T-cell (primary cell): ENCODE results near the gene FOXK2. TPM values are rescaled to one million over a fixed set of nuclear protein-coding genes. Genes with fewer than 3 reads are reported as not detected.

Experiments used
- ATAC-seq, 4 experiments: fragments of 200-7000 bp in 3 of 4; fragments of 150-1000 bp in 1 of 4; cut with Tn5 transposase; replicated peaks in 1 of 4; 1 replicate in 3 of 4; 2 replicates in 1 of 4; pipeline ENCODE4 v1.10.0; 2021; ENCODE audit warnings: moderate library complexity in 3 of 4, mild to moderate bottlenecking in 2 of 4, moderate number of reproducible peaks in 1 of 4
- CTCF ChIA-PET, 2 donors: fragments of 300-600 bp; sonication (Branson Sonifier 250); formaldehyde crosslinking; loops; one replicate each; lab custom pipeline; 2022; ENCODE audit warnings: antibody characterized with exemption in 2 of 2; lab: Charles Lee
- POLR2A ChIA-PET, 2 donors: fragments of 300-600 bp; sonication (Branson Sonifier 250); formaldehyde crosslinking; loops; one replicate each; lab custom pipeline; 2022; ENCODE audit warnings: antibody characterized with exemption in 2 of 2; lab: Charles Lee
- DNase-seq, 35 experiments: peaks; one replicate each; pipeline versions ENCODE4 v3.0.0 to v3.0.0-alpha.2; 2013 to 2023
- H3K27ac ChIP-seq: one replicate; pipeline ENCODE4 v1.5.1; 2013; ENCODE audit warnings: low read length
- H3K27me3 ChIP-seq, 2 experiments: replicated peaks in 1 of 2; 1 replicate in 1 of 2; 2 replicates in 1 of 2; pipeline versions ENCODE4 v1.6.1 to v1.7.0; 2013; ENCODE audit warnings: low read length in 1 of 2, mixed read lengths in 1 of 2; ENCODE audit not compliant: control insufficient read depth in 2 of 2, insufficient read depth in 2 of 2; ENCODE audit errors: extremely low read depth in 1 of 2
- H3K36me3 ChIP-seq, 2 donors: 1 replicate in 1 of 2; 2 replicates in 1 of 2; pipeline versions ENCODE4 v1.6.1 to v1.7.0; 2013; ENCODE audit warnings: low read length in 1 of 2; ENCODE audit not compliant: control insufficient read depth in 2 of 2, insufficient read depth in 1 of 2; ENCODE audit errors: extremely low read depth in 1 of 2
- H3K4me1 ChIP-seq, 2 experiments: 1 replicate in 1 of 2; 2 replicates in 1 of 2; pipeline versions ENCODE4 v1.6.1 to v1.7.0; 2013; ENCODE audit warnings: low read length in 2 of 2, mixed read lengths in 1 of 2; ENCODE audit not compliant: insufficient read depth in 2 of 2, control insufficient read depth in 1 of 2; ENCODE audit errors: extremely low read depth in 1 of 2
- H3K4me3 ChIP-seq, 2 donors: 1 replicate in 1 of 2; 2 replicates in 1 of 2; pipeline versions ENCODE4 v1.5.1 to v1.7.0; 2013; ENCODE audit warnings: mild to moderate bottlenecking in 2 of 2, low read length in 1 of 2, moderate library complexity in 1 of 2; ENCODE audit not compliant: control insufficient read depth in 1 of 2; ENCODE audit errors: extremely low read depth in 1 of 2
- H3K9me3 ChIP-seq: 2 replicates; pipeline ENCODE4 v1.7.0; 2013
- H3K27ac Mint-ChIP-seq, 2 donors: one replicate each; pipeline ENCODE4 v1.8.0; 2020 to 2021; ENCODE audit warnings: mild to moderate bottlenecking in 2 of 2, mixed read lengths in 2 of 2
- H3K27me3 Mint-ChIP-seq, 2 donors: one replicate each; pipeline ENCODE4 v1.8.0; 2021 to 2022; ENCODE audit warnings: mixed read lengths in 2 of 2
- H3K36me3 Mint-ChIP-seq: one replicate; pipeline ENCODE4 v1.8.0; 2021; ENCODE audit warnings: mixed read lengths
- H3K4me1 Mint-ChIP-seq, 3 donors: one replicate each; pipeline ENCODE4 v1.8.0; 2020 to 2022; ENCODE audit warnings: mixed read lengths in 3 of 3, mild to moderate bottlenecking in 1 of 3
- H3K4me3 Mint-ChIP-seq, 3 donors: one replicate each; pipeline ENCODE4 v1.8.0; 2020 to 2022; ENCODE audit warnings: mild to moderate bottlenecking in 3 of 3, mixed read lengths in 3 of 3, moderate library complexity in 3 of 3
- H3K9me3 Mint-ChIP-seq, 3 donors: one replicate each; pipeline ENCODE4 v1.8.0; 2020 to 2022; ENCODE audit warnings: mixed read lengths in 3 of 3
- WGBS: methylation state at CpG from one replicate; pipeline ENCODE4 v1.1.5; 2013; ENCODE audit warnings: missing lambda C conversion rate; ENCODE audit not compliant: insufficient coverage; 5-methylcytosine and 5-hydroxymethylcytosine counted together
- total RNA-seq, 35 experiments: library from RNA in 6 of 35; stranded (reverse) in 6 of 35; fragments of 120-200 nt in 1 of 35; gene quantifications; one replicate each; pipeline versions ENCODE4 v1.2.1 to v1.2.4 and lab custom pipeline; 2013 to 2026

FOXK2 gene
- total RNA-seq, 5 donors from 2014 or later (not counting 1 experiment from before 2014, with no cell fraction given), result 45.8 to 65.5 (median 61.9) TPM

GRCh38 chr17:82630212-82630611 lies 110.7 kb downstream of the FOXK2 start:
- Mint-ChIP-seq H3K27me3 (no peaks in the 10 kb centered on the region), H3K36me3 (peaks cover 33% of the 10 kb centered on the region), H3K27ac (no peak overlapping the region), H3K4me3 (no peak overlapping the region), H3K4me1 (peaks cover 13 to 20% (median 14%) of the 10 kb centered on the region in 3 donors), H3K9me3 (no peaks in the 10 kb centered on the region)
- Histone ChIP-seq H3K4me3 (no peak overlapping the region), H3K4me1 (no peaks in the 10 kb centered on the region), H3K27ac (no peak overlapping the region), H3K27me3 (no peaks in the 10 kb centered on the region), H3K36me3 (peaks cover 11 to 68% of the 10 kb centered on the region in 2 donors), H3K9me3 (no peaks in the 10 kb centered on the region)
- DNase-seq (no peak), ATAC-seq (no peak)
- WGBS, result 89% methylated on average over 5 of the region's 12 CpGs
- POLR2A ChIA-PET, result no interaction called here
- CTCF ChIA-PET, result interaction anchor here in 1 of 2 donors (0.6 kb wide), 1 partner anchor 61 kb away, joined by 4 read pairs; no protein-coding TSS in a partner anchor

DNA sequence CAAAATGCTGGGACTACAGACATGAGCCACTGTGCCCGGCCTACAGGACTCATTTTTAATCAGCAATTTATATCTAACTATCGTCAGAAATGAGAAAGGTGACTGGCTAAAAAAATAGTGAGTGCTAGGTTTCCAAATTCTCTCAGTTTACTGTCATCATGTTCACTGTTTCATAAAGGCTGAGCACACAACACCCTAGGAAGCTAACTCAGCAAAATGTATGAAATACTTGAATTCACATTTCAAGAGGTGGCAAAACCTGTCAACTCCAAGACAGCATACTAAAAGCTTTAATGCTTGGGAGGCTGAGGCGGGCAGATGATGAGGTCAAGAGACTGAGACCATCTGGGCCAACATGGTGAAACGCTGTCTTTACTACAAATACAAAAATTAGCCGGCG lies 112.0 kb downstream of the FOXK2 start:
- no peak overlapping the region for H3K4me3 ChIP-seq
- no peaks in the 10 kb centered on the region for H3K9me3 Mint-ChIP-seq
- ChIA-PET CTCF (interaction anchor here (0.6 kb wide), 2 partner anchors 11 to 84 kb away, joined by 3 read pairs; no protein-coding TSS in a partner anchor), POLR2A (no interaction called here)
- no peak overlapping the region for H3K4me3 Mint-ChIP-seq
- no peak overlapping the region for H3K27ac ChIP-seq
- no peaks in the 10 kb centered on the region for H3K4me1 ChIP-seq
- H3K36me3 ChIP-seq, result peaks cover 10 to 59% of the 10 kb centered on the region in 2 donors
- no peak overlapping the region for H3K27ac Mint-ChIP-seq
- H3K36me3 Mint-ChIP-seq, result peaks cover 37% of the 10 kb centered on the region
- WGBS, result 73% methylated on average over 2 of the region's 6 CpGs
- ATAC-seq, result no peak
- no peaks in the 10 kb centered on the region for H3K27me3 ChIP-seq
- no peak for DNase-seq
- H3K4me1 Mint-ChIP-seq, result peaks cover 17 to 23% (median 19%) of the 10 kb centered on the region in 3 donors
- H3K27me3 Mint-ChIP-seq, result no peaks in the 10 kb centered on the region
- no peaks in the 10 kb centered on the region for H3K9me3 ChIP-seq

DNA sequence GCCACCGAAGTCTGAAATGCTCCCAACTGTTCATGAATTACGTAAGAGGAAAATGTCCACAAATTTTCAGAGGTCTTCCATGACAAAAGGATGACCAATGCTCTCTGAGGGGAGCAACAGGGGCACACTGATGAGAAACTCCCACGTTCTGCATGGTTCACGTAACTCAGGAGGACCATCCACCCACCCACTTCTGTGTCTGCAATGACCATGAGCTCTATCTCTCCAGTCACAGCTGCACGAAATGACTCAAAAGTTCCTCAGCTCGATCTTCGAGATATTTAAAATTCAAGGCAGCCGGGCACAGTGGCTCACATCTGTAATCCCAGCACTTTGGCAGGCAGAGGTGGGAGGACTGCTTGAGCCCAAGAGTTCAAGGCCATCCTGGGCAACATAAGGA lies 112.9 kb downstream of the FOXK2 start:
- DNase-seq (no peak), ATAC-seq (no peak)
- Histone ChIP-seq H3K27ac (no peak overlapping the region), H3K4me3 (no peak overlapping the region), H3K9me3 (no peaks in the 10 kb centered on the region), H3K36me3 (peaks cover 6 to 57% of the 10 kb centered on the region in 2 donors), H3K27me3 (no peaks in the 10 kb centered on the region), H3K4me1 (peaks cover 0 to 3% of the 10 kb centered on the region in 2 experiments)
- peaks cover 27 to 30% (median 28%) of the 10 kb centered on the region in 3 donors for H3K4me1 Mint-ChIP-seq
- H3K4me3 Mint-ChIP-seq, result no peak overlapping the region
- POLR2A ChIA-PET, result no interaction called here
- no peaks in the 10 kb centered on the region for H3K9me3 Mint-ChIP-seq
- H3K27me3 Mint-ChIP-seq, result no peaks in the 10 kb centered on the region
- 92% methylated on average over 8 of the region's 8 CpGs for WGBS
- H3K27ac Mint-ChIP-seq, result no peak overlapping the region
- H3K36me3 Mint-ChIP-seq, result peaks cover 38% of the 10 kb centered on the region
- CTCF ChIA-PET, result interaction anchor here in 1 of 2 donors (0.6 kb wide), 1 partner anchor 85 kb away, joined by 3 read pairs; no protein-coding TSS in a partner anchor

DNA sequence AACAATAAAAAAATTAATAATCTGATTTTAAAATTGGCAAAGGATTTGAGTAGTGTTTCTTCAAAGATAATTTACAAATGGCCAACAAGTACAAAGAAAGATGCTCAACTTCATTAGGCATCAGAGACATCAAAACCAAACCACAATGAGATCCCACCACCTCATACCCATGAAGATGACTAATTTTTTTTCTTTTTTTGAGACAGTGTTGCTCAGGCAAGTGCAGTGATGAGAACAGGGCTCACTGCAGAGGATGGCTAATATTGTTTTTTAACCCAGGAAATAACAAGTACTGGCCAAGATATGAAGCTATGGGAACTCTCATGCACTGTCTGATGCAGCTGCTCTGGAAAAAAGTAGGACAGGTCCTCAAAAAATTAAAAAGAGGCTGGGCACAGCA lies 113.8 kb downstream of the FOXK2 start:
- Mint-ChIP-seq H3K4me3 (no peak overlapping the region), H3K4me1 (peaks cover 28 to 35% (median 31%) of the 10 kb centered on the region in 3 donors), H3K9me3 (no peaks in the 10 kb centered on the region), H3K27me3 (no peaks in the 10 kb centered on the region), H3K36me3 (peaks cover 35% of the 10 kb centered on the region), H3K27ac (no peak overlapping the region)
- H3K4me1 ChIP-seq, result peaks cover 0 to 3% of the 10 kb centered on the region in 2 experiments
- no peak overlapping the region for H3K4me3 ChIP-seq
- peaks cover 9 to 53% of the 10 kb centered on the region in 2 donors for H3K36me3 ChIP-seq
- no peak overlapping the region for H3K27ac ChIP-seq
- ATAC-seq (no peak), DNase-seq (no peak)
- POLR2A ChIA-PET, result no interaction called here
- H3K9me3 ChIP-seq, result no peaks in the 10 kb centered on the region
- H3K27me3 ChIP-seq, result no peaks in the 10 kb centered on the region
- CTCF ChIA-PET, result no interaction called here

GRCh38 chr17:82636626-82637598 lies 117.4 kb downstream of the FOXK2 start:
- DNase-seq, result peak in 1 of 35 experiments; percentile 14

DNA sequence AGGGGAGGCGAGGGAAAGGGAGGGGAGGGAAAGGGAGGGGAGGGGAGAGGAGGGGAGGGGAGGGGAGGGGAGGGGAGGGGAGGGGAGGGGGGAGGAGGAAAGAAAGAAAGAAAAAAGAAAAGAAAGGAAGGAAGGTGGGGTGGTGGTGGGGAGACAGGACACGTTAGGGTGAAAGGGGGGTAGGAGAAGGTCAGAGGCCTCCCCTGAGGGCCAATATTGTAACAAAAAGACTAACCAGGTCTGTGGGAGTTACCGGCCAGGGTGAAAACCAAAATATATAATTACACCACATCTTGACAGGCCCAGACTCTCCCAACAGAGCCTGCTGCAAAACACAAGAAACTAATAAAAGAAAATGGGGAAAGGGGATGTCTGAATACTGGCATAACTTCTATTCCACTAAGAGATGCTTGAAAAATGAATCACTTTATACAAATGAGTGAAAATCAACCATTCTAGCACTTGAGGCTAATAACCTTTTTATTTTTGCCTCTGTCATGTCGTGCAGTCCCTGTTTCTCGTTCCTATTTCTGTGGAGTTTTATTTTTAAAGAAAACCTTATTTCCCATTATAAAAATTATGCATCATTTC lies 118.7 kb downstream of the FOXK2 start:
- no peaks in the 10 kb centered on the region for H3K27me3 ChIP-seq
- Mint-ChIP-seq H3K4me1 (peaks cover 35 to 54% (median 42%) of the 10 kb centered on the region in 3 donors), H3K36me3 (peaks cover 43% of the 10 kb centered on the region), H3K27me3 (no peaks in the 10 kb centered on the region), H3K27ac (no peak overlapping the region), H3K4me3 (no peak overlapping the region), H3K9me3 (no peaks in the 10 kb centered on the region)
- no peak overlapping the region for H3K4me3 ChIP-seq
- DNase-seq, result no peak
- H3K36me3 ChIP-seq, result peaks cover 20 to 55% of the 10 kb centered on the region in 2 donors
- WGBS, result no CpG with 5 or more reads among the region's 5 CpGs
- no peak for ATAC-seq
- ChIA-PET CTCF (no interaction called here), POLR2A (no interaction called here)
- H3K27ac ChIP-seq, result no peak overlapping the region
- H3K4me1 ChIP-seq, result peaks cover 0 to 11% of the 10 kb centered on the region in 2 experiments
- H3K9me3 ChIP-seq, result no peaks in the 10 kb centered on the region

More at GRCh38 chr17:82636626-82637598, 117.4 kb downstream of the FOXK2 start:
- ChIA-PET POLR2A (no interaction called here), CTCF (interaction anchor here in 1 of 2 donors (0.6 kb wide), 1 partner anchor 164 kb away, joined by 3 read pairs; no protein-coding TSS in a partner anchor)
- no peaks in the 10 kb centered on the region for H3K9me3 ChIP-seq
- peaks cover 0 to 11% of the 10 kb centered on the region in 2 experiments for H3K4me1 ChIP-seq
- ATAC-seq, result peak in 1 of 4 experiments; percentile 48
- Mint-ChIP-seq H3K27me3 (no peaks in the 10 kb centered on the region), H3K4me1 (peaks cover 41 to 51% (median 42%) of the 10 kb centered on the region in 3 donors), H3K4me3 (no peak overlapping the region), H3K9me3 (no peaks in the 10 kb centered on the region), H3K27ac (no peak overlapping the region), H3K36me3 (peaks cover 37% of the 10 kb centered on the region)
- H3K36me3 ChIP-seq, result peaks cover 12 to 56% of the 10 kb centered on the region in 2 donors
- H3K4me3 ChIP-seq, result no peak overlapping the region
- H3K27ac ChIP-seq, result no peak overlapping the region
- WGBS, result 85% methylated on average over 11 of the region's 16 CpGs
- H3K27me3 ChIP-seq, result no peaks in the 10 kb centered on the region
